ENCODE data around the gene U2AF2.

U2AF2 gene

DNA sequence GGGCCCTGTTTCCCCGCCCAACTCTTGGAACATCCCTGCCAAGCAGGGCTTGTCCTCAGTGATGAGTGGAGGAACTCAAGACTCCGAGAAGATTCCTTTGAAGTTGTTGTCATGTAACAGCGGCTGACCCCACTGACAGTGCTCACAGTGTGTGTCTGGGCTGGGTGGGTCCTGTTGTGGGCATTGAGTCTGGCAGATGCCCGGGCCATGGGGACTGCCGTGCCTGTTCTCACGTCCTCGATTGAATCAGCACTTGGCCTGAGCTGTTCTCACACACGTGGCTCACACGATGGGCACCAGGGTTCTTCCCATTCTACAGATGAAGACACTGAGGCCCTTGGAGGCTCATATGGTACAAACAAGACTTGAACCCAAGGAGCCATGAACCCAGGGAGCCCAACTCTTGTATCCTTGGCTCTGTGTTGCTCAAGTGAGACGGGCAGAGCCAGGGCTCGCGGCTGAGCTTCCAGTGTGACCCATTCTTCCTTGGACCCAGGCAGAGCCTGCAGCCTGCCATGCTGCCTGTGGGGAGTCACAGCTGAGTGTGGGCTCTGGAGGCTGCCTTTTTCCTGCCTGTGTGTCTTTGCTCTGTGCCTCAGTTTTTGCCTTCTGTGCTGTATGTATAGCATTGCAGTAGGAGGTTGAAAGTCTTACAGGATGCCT, 11.6 kb downstream of the U2AF2 start:
- no peak overlapping the region for H3K4me3 ChIP-seq (replicated peaks in 1 of 2; ENCODE audit: low read depth in 2 of 2, low read length in 2 of 2)
- DNase-seq (ENCODE audit: low read depth in 2 of 2): no peak
- TF ChIP-seq, protein P1, sequence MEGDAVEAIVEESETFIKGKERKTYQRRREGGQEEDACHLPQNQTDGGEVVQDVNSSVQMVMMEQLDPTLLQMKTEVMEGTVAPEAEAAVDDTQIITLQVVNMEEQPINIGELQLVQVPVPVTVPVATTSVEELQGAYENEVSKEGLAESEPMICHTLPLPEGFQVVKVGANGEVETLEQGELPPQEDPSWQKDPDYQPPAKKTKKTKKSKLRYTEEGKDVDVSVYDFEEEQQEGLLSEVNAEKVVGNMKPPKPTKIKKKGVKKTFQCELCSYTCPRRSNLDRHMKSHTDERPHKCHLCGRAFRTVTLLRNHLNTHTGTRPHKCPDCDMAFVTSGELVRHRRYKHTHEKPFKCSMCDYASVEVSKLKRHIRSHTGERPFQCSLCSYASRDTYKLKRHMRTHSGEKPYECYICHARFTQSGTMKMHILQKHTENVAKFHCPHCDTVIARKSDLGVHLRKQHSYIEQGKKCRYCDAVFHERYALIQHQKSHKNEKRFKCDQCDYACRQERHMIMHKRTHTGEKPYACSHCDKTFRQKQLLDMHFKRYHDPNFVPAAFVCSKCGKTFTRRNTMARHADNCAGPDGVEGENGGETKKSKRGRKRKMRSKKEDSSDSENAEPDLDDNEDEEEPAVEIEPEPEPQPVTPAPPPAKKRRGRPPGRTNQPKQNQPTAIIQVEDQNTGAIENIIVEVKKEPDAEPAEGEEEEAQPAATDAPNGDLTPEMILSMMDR (IDR thresholded peaks at IDR 0.05; ENCODE audit: low read depth, low read length): no peak

DNA sequence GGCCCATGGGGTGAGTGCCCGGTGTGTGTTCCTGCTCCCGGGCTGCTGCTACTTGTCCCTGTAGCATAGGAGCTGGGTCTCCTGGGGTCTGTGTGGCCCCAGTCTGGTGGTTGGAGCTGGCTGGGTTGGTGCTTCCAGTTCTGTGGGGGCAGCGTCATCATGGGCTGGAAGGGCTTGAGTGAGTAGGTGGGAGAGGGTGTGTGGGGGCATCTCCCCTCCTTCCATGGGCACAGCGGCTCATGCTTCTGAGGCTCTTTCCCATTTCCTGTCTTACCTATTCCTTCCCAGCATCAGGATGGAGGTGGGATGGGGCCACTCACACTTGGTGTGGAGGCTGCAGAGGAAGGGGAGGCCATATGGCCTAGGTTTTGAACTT, 12.2 kb downstream of the U2AF2 start:
- no peak for DNase-seq (ENCODE audit: low read depth in 2 of 2)
- H3K4me3 ChIP-seq (replicated peaks in 1 of 2; ENCODE audit: low read depth in 2 of 2, low read length in 2 of 2): no peak overlapping the region
- TF ChIP-seq, protein P1 (IDR thresholded peaks at IDR 0.05; ENCODE audit: low read depth, low read length): no peak

DNA sequence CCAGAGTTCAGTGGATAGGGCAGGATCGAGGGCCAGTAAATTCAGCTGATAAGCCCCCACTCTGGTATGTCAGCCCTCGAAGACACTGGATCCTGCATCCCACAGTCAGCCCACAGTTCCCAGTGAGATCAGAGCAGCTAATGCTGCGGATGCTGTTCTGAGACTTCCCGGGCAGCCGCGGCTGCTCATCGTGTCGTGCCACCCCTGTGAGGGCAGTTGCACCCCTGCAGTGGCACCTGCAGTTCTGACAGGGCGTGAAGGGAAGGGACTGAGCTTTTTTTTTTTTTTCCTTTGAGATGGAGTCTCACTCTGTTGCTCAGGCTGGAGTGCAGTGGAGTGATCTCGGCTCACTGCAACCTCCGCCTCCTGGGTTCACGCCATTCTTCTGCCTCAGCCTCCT, 12.7 kb downstream of the U2AF2 start:
- TF ChIP-seq, protein P1 (IDR thresholded peaks at IDR 0.05; ENCODE audit: low read depth, low read length): no peak
- H3K4me3 ChIP-seq (replicated peaks in 1 of 2; ENCODE audit: low read depth in 2 of 2, low read length in 2 of 2): no peak overlapping the region
- no peak for DNase-seq (ENCODE audit: low read depth in 2 of 2)

DNA sequence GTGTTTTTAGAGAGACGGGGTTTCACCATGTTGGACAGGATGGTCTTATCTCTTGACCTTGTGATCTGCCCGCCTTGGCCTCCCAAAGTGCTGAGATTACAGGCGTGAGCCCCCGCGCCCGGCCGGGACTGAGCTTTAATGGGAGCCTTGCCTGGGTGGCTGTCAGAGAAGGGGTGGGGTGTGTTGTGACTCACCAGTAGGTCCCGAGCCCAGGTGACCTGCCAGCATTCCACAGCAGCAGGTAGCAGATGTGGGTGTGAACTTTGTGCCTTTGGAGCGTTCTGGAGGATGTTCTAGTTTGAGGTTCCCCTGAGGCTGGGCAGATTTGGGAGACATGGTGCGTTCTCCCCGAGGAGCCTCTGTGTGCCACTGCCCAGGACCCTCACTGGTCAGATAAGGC, 13.1 kb downstream of the U2AF2 start:
- no peak for DNase-seq (ENCODE audit: low read depth in 2 of 2)
- TF ChIP-seq, protein P1 (IDR thresholded peaks at IDR 0.05; ENCODE audit: low read depth, low read length): no peak
- H3K4me3 ChIP-seq (replicated peaks in 1 of 2; ENCODE audit: low read depth in 2 of 2, low read length in 2 of 2): no peak overlapping the region

DNA sequence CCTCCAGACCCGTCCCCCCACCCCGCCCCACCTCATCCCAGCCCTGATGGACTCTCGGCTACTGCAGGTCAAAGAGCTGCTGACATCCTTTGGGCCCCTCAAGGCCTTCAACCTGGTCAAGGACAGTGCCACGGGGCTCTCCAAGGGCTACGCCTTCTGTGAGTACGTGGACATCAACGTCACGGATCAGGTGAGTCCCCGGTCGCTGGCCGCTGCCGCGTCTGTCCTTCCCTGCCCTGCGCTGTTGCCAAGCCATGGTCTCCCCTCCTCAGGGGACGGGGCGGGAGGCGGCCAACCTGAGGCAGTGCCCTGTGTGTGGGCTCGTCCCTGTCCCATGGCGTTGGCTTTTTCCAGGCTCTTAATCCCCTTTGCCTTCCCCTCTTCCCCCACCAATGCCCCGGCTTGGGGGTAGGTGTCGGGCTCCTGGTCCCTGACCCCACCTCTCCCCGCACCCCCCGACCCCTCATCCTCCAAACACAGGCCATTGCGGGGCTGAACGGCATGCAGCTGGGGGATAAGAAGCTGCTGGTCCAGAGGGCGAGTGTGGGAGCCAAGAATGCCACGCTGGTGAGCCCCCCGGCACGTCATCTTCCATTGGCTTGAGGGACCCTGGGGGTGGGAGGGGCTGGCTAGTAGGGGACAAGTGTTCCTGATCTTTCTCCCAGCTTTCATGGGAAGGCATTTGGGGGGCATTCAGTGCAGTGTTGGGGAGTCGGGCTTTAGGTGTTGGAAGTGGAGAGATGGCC, 13.9 kb downstream of the U2AF2 start:
- no peak overlapping the region for H3K4me3 ChIP-seq (replicated peaks in 1 of 2; ENCODE audit: low read depth in 2 of 2, low read length in 2 of 2)
- no peak for DNase-seq (ENCODE audit: low read depth in 2 of 2)
- TF ChIP-seq, protein P1 (IDR thresholded peaks at IDR 0.05; ENCODE audit: low read depth, low read length): no peak

DNA sequence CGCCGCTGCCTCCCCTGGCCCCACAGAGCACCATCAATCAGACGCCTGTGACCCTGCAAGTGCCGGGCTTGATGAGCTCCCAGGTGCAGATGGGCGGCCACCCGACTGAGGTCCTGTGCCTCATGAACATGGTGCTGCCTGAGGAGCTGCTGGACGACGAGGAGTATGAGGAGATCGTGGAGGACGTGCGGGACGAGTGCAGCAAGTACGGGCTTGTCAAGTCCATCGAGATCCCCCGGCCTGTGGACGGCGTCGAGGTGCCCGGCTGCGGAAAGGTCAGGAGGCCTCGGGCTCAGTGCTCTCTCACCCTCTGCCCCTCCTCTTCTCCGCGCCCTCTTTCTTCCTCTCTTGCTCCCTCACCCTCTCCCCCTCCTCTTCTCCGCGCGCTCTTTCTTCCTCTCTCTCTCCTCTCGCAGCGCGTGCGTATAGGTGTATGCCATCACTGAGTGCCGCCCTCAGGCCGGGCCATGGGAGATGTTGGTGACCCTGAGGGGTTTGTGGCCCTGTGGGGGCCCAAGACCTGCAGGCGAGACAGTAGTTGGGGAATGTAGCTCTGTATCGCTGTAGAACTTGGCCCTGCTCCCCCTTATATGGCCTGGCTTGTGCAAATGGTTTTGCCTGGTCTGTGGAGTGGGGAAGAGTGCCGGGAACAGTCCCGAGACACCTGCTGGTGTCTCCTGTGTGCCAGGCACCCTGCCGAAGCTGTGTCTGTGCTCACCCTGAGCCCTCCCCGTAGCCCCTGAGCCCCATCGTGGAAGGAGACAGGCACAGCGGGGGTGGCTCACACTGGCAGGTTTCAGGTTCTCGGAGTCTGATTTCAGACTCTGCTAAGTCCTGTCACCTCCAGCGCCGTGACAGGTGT, 14.8 kb downstream of the U2AF2 start:
- H3K4me3 ChIP-seq (replicated peaks in 1 of 2; ENCODE audit: low read depth in 2 of 2, low read length in 2 of 2): no peak overlapping the region
- TF ChIP-seq, protein P1 (IDR thresholded peaks at IDR 0.05; ENCODE audit: low read depth, low read length): no peak
- DNase-seq (ENCODE audit: low read depth in 2 of 2): no peak
